Stimulated activated CD4-positive, alpha-beta T cell treated with anti-CD3 and anti-CD28 coated beads, Interleukin-2, amount 100 ng/mL, for 48 hours (primary cell): ENCODE data around the gene CAP1.
"Not testable (repeated sequence)": the region's sequence is repeated elsewhere in the genome, so short reads cannot be mapped to it uniquely, and the experiment has no call there.

Experiments
- DNase-seq, 2 donors: peaks; one replicate each; pipeline ENCODE4 v3.0.0-alpha.2; 2020

The CAP1 gene, protein sequence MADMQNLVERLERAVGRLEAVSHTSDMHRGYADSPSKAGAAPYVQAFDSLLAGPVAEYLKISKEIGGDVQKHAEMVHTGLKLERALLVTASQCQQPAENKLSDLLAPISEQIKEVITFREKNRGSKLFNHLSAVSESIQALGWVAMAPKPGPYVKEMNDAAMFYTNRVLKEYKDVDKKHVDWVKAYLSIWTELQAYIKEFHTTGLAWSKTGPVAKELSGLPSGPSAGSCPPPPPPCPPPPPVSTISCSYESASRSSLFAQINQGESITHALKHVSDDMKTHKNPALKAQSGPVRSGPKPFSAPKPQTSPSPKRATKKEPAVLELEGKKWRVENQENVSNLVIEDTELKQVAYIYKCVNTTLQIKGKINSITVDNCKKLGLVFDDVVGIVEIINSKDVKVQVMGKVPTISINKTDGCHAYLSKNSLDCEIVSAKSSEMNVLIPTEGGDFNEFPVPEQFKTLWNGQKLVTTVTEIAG

DNA sequence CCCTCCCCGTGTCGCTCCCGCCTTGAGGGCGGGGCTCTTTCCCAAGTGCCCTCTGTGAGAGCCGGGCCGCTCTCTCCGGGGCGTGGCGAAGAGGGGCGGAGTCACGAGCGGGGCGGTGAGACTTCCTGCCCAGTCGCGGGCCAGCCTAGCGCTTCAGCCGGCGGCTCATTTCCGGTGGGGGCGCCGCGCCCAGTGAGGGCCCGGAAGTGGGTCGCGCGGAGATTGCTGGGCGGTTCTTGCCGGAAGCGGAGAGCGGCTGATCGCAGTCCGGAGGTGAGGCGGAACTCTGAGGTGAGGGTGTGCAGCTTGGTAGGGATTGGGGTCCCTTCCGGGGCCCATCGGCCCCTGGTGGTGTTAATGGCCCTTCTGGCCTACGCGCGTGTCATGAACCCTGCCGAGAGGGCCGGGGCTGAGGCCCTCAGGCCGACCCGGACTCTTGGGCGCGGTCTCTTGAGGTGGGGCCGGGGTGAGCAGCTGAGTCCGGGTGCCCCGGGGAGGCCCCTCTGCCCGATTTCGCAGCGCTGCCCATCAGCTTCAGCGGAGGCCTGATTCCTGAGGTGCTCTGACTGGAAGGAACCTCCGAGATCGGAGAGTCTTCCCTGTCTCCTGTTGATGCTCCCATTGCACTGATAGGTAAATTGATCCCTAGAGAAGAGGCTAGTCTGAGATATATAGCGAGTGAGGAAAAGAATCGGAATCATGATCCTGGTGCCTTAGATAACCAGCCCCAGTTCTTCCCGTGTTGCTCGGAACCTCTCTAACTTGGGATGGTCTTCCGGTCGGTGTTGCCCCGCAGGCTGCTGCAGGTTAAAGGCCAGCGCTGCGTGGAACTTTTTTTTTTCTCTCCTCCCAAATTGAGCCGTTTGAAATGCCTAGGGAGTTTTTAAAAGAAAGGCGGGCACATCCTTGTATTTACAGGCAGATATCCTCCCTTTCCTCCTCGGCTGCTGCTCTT, at the start of gene CAP1:
Gene CAP1, plus strand, starts transcription at position 219 of the 955 bp plus-strand sequence. CDS start 18,618 bp downstream, outside the sequence.
- peak; percentile 99 to 100 for DNase-seq

DNA sequence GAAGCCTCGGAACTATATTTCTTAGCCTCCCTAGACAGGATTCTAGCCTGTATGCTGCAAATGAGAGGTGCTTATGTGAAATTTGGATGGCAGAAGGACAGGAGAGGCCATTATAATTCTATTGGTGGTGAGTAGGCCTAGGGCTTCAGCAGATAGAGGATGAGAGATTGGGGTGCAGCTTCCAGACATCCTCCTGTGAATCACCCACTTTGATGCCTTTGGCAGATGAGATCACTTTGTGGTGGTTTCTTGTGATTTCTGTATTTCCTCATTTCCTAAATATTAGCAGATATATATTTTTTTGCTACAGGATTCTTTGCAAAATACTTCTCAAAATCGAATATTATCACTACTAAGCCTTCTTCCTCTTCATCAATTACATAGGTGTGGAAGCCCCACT, 48.3 kb upstream of the CAP1 start:
- no peak for DNase-seq

DNA sequence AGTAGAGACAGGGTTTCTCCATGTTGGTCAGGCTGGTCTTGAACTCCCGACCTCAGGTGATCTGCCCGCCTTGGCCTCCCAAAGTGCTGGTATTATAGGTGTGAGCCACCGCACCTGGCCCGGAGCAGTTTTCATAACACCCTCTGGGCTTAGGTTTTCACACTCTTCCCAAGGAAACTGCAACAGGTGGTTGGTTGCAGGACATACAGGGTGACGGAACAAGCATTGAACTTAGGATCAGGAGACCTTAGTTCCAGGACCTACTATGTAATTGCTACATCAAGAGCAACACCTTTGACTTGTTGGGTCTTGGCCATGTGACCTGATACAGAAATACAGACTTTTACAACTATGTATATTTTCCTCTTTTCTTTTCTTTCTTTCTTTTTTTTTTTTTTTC, 47.6 kb upstream of the CAP1 start:
- DNase-seq: no peak

- DNase-seq: no peak
Observed at GRCh38 chr1:39995973-39996393, 44.5 kb upstream of the CAP1 start.

DNA sequence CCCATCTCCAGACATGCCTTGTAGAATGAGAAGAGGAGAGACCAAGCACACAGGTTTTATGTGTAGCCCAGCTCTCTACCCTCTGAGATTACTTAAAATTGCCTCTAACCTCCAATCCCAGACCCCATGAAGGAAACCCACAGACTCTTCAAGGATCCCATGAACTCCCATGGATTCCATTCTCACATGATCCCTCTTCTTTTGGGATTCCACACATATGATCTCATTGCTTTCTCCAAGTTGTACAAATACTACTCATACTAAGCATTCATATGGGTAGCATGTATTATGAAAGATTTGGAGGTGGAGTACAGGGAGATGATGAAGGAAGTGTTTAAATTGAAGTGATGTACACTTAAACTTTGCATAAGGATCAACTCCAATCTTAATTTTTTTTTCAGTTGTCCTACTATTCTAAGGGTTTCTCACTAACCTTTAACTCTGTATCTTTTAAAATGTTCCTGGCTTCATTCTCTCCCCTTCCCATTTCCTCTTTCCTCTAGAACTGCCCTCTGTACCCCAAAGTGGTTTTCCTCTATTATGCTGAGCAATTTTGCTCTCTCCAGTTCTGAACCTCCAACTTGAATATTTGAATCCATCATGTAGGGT, 44.0 kb upstream of the CAP1 start:
- DNase-seq: no peak

GRCh38 chr1:40001456-40001855, 39.1 kb upstream of the CAP1 start:
- no peak for DNase-seq

DNA sequence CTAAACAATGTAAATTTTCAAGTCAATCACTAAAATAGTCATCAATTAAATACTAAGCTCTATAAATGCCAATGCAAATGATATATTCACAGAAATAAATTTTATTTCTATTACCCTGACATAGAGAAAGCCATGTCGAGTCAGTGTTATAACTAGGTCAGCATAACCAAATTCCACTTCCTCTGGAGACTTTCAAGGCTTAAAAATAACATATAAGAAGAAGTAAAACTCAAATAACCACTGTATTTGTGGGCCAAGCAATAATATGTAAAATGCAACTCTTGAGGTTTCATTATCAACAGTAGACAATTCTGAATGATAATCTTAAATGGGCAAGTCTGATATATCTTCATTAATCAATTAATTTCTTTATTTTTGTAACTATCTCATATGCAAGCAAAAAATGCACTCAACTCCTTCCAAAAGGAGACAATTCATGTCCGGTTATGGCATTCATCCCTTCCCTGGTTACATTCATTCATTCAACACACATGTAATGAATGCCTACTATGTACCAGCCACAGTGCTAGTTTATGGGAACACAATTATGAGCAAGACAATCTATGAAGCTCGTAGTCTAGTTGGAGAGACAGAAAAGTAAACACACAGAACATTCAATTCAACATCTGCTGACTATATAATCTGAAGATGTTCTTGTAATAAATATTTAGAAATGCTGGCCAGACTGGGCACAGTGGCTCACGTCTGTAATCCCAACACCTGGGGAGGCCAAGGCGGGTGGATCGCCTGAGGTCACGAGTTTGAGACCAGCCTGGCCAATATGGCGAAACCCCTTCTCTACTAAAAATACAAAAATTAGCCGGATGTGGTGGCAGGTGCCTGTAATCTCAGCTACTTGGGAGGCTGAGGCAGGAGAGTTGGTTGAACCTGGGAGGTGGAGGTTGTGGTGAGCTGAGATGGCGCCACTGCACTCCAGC, 37.1 kb upstream of the CAP1 start:
- no peak for DNase-seq

- no peak for DNase-seq
Observed at GRCh38 chr1:40004857-40005256, 35.7 kb upstream of the CAP1 start.

- not testable (repeated sequence) for DNase-seq
Observed at GRCh38 chr1:40007481-40008034, 33.0 kb upstream of the CAP1 start.

DNA sequence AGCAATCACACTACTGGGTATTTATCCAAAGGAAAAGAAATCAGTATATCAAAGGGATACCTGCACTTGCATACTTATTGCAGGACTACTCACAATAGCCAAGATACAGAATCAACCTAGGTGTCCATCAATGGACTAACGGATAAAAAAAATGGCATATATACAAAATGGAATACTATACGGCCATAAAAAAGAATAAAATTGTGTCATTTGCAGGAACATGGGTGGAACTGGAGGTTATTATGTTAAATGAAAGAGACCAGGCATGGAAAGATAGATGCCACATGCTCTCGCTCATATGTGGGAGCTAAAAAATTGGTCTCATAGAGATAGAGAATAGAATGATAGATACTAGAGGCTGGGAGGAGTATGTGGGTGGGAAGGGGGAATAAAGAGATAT, 29.3 kb upstream of the CAP1 start:
- no peak for DNase-seq

DNA sequence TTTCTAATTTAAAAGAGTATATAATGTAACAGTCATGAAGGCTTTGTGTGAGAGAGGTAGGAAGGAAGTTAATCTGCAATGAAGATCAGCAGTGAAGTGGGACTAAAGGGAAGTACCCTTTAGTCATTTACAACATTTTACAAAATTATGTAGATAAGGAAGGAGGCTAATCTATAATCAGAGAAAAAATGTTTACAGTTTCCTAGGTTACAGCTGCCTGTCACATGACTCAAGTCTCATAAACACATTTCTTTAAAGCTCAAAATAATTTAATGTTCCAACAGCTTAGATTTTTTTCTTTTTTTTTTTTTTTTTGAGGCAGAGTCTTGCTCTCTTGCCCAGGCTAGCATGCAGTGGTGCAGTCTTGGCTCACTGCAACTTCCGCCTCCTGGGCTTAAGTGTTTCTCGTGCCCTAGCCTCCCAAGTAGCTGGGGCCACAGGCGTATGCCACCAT, 26.2 kb upstream of the CAP1 start:
- no peak for DNase-seq

GRCh38 chr1:40014812-40015594, 25.5 kb upstream of the CAP1 start:
- DNase-seq: no peak

DNA sequence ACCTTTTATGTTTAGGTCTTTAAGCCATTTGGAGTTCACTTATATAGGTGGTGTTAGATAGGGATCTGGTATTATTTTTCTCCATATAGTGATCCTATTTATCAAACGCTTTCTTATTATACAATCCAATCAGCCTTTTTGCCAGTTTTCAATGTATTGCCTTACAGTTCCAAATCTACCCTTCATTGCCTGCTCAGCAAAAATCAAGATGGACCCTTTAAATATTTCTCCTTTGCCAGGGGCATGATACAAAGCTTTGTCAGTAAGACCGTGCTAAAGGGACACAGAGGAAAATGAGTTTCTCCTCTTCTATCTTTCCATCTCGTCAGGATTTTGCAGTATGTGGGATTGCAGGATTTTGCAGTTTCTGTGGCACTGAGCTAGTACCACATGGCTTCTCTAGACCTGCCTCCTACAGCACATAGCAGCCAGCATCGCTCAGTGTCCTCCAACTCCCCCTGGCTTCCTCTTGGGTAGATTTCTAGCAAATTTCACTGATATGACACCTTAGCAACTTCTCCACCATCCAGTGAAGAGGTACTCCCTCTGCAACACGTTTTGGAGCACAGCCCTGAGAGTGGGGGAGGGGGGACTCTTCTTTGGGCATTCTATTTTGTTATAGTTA, 22.5 kb upstream of the CAP1 start:
- DNase-seq: no peak

- no peak for DNase-seq
Observed at GRCh38 chr1:40020447-40021085, 20.0 kb upstream of the CAP1 start.

DNA sequence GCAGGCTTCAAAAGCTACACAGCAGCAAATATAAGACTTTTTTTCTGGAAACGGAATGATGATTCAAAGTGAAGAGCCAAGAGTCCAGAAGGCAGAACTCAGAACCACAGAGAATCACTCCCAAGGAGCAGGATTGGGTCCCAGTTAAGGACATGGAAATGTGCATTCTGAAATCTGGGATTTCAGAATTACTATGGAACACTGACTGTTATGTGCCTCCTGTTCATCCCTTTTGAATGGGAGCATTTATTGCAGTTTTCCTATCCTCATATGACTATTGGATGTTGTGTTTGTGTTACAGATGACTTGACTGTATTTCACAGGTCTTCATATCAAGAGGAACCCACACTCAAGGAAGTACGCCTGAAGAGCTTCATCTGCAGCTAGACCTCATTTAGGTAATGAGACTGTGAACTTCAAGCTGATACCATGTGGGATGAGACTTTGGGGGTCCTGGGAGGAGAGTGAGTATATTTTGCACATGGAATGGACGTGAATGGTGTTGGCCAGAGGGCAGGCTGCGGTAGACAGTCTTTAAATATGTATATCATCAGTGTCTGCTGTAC, 17.1 kb upstream of the CAP1 start:
- DNase-seq: no peak

DNA sequence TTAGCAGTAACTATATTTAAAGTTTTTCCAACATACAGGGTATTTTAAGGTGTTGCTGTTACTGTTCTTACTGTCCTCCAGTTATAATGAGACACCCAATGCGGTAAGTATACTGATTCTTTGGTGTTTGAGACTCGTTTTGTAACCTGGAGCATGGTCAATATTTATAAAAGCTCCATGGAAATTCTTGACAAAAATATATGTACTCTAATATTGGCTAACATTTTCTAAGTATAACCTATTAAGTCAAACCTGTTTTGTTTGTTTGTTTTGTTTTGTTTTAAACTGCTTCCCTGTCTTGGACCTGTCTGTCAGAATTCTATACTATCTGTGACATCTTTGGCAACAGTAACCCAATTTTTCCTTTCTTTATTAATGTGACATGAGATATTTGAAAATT, 15.9 kb upstream of the CAP1 start:
- DNase-seq: no peak

GRCh38 chr1:40027647-40028046, 12.9 kb upstream of the CAP1 start:
- DNase-seq: no peak

- no peak for DNase-seq
Observed at GRCh38 chr1:40029608-40030007, 10.9 kb upstream of the CAP1 start.

GRCh38 chr1:40030528-40031135, 9.9 kb upstream of the CAP1 start:
- no peak for DNase-seq
